GM12892 (cell line): ENCODE results near the gene GEMIN8.

Experiments used
- DNase-seq: peaks from one replicate; pipeline ENCODE4 v3.0.0; 2011; ENCODE audit not compliant: insufficient read length
- FAIRE-seq: peaks from 2 replicates; lab custom pipeline; 2011; peaks lifted over from hg19 to GRCh38; lab: Jason Lieb, UNC
- POLR2A ChIP-seq: IDR thresholded peaks from 2 replicates; pipeline ENCODE4 v1.6.1; 2011; ENCODE audit warnings: low read depth, low read length, control low read depth
- POLR2AphosphoS5 ChIP-seq: IDR thresholded peaks from 2 replicates; pipeline ENCODE4 v1.6.1; 2011; ENCODE audit warnings: low read depth, low read length, control low read depth
- TAF1 ChIP-seq: IDR thresholded peaks from 2 replicates; pipeline ENCODE4 v1.6.1; 2011; ENCODE audit warnings: low read depth, mild to moderate bottlenecking, control low read depth, low read length, borderline replicate concordance

The GEMIN8 gene

DNA sequence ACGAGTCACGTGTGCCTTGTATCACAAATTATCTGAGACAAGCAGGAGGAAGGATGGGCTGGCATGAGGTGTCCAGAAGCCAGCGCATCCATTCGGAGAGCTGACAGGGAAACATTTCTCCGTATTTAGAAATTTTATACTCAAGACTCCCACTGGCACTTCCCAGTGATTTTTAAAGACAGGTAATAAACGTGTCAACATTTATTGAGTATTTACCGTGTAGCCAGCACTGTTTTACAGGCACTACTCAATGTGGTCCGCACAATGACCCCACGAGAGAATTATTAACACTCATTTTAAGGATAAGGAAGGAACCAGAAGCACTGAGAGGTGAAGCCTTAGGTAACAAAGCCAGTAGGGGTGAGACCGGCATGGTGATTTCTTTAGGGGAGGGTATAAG, 23.2 kb downstream of the GEMIN8 start:
- TF ChIP-seq POLR2A: no peak
- TF ChIP-seq POLR2AphosphoS5: no peak
- TF ChIP-seq TAF1: no peak
- FAIRE-seq (no peak), DNase-seq (no peak)

DNA sequence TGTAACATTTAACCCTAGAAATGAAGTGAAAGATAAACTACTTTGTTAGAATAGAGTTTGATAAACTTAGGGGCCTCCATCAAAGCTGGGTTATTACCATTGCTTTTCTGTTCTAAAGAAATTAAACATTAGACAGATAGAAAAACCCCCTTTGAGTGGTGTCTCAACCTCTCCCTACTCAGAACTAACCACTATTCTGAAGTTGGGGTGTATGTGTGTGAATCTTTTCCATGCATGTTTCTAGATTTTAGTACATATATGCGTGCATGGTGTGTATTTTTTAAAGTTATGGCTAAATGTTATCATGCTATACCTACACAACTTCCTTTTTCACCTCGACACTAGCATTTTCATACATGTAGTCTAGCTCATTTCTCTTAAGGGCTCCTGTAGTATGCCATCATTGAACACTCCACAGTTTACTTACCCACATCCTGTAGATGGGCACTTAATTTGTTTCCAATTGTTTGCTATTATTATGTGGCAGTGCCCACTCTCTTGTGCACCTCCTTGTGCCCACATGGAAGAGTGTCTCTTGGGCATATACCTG, 25.7 kb downstream of the GEMIN8 start:
- DNase-seq (no peak), FAIRE-seq (no peak)
- TF ChIP-seq TAF1 (no peak), POLR2A (no peak), POLR2AphosphoS5 (no peak)

GRCh38 chrX:14003028-14003427, 26.7 kb downstream of the GEMIN8 start:
- FAIRE-seq (peak; percentile 33), DNase-seq (no peak)
- no peak for TF ChIP-seq POLR2A
- no peak for TF ChIP-seq POLR2AphosphoS5
- TF ChIP-seq TAF1: no peak

- TF ChIP-seq POLR2AphosphoS5: no peak
- no peak for TF ChIP-seq TAF1
- no peak for TF ChIP-seq POLR2A
- no peak for FAIRE-seq
- DNase-seq: no peak
Observed at GRCh38 chrX:13996650-13997049, 33.0 kb downstream of the GEMIN8 start.

DNA sequence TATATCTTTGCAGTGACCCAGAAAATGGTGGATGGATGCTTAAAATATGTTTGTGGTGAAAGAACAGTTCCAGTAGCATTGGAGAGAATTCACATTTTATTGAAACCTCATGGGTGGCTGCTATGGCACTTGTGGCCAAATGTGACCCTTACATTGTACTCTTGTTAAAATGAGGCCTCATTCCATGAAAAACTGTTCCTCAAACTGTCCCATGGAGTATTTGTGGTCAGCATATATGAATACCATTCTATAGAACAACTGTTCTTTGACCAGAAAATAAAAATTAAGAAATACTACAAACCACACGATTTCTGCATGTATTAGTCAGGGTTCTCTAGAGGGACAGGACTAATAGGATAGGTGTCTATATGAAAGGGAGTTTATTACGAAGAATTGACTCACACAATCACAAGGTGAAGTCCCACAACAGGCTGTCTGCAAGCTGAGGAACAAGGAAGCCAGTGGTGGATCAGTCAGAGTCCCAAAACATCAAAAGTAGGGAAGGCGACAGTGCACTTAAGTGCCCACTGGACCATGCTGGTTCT, 35.1 kb downstream of the GEMIN8 start:
- FAIRE-seq: no peak

GRCh38 chrX:13994104-13994503, 35.6 kb downstream of the GEMIN8 start:
- FAIRE-seq (no peak), DNase-seq (no peak)
- TF ChIP-seq POLR2A: no peak
- no peak for TF ChIP-seq TAF1
- TF ChIP-seq POLR2AphosphoS5: no peak

More for the DNA sequence above, 35.1 kb downstream of the GEMIN8 start:
- DNase-seq: no peak
- TF ChIP-seq POLR2AphosphoS5 (no peak), TAF1 (no peak), POLR2A (no peak)

DNA sequence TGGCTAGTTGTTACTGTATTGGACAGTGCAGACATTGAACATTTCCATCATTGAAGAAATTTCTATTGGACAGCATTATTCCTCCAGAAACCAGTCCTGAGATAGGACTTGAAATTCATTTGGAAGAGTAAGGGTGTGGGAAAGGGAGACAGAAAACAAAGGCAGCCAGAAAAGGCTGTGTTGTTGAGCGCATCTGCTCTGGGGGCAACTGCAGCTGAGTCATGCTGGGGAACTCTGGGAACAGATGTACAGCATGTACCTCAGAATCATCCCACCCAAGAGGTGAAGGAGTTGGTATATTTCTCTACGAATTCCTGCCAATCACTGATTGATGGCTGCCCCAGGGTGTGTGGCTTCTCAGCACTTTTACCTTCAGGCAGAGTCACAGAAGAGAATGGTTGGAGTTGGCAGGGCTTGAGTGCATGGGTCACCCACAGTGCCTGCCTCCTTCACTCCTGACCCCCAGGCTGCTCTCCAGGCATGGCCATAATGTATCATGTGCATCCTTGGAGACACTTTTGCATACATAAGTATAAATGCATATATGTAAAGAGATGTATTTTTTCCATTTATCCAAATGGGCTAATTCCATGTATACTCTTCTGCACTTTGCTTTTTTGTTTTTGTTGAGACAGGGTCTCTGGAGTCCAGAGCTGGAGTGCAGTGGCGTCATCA, 39.4 kb downstream of the GEMIN8 start:
- TF ChIP-seq POLR2AphosphoS5: no peak
- FAIRE-seq (no peak), DNase-seq (no peak)

DNA sequence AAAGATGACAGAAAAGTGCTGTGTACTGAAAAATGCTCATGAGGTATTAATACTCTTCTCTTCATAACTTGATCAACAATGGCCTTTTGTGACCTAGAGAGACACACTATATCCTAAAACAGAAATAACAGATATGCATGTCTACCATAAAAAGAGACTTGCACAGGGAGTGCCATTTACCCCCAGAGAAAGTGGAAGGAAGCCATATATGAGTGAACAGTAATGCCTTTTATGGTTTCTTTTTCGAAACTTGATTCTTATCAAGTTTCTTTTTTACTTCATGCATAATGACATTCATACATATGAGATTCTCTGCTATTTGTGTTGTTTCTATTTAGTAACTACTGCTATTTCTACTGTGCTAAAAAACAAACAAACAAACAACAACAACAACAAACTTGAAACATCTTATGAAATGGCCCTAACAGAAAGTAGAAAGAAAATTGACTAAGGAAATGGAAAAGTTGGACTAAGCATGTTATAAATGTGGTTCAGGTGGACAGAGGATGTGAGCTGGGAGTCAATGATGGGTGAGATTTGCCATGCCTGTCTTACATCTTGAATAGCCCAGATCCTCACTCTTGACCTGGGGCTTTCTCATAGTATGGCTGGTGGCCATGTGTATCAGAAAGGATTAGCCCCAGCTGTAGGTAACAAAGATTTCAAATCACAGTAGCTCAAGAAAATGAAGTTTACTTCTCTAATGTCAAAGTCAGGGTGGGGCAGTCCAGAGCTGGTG, 43.8 kb downstream of the GEMIN8 start:
- DNase-seq (no peak), FAIRE-seq (peak; percentile 78)
- TF ChIP-seq TAF1 (no peak), POLR2A (no peak), POLR2AphosphoS5 (no peak)

DNA sequence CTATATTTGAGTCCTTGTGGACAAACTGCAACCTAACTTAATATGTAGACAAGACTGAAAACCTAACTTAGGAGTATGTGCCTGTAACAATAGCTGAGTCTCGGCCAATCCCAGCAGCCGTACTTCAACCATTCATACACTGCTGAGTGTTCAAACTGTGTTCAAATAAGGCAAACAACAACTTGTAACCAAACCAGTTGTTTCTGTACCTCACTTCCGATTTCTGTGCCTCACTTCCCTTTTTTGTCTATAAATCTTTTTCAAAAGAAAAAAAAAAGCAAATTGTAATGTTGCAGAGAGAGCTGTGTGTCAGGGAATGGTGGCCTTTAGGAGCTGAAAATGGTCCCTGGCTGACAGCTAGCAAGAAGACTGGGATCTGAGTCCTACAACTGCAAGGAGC, 46.0 kb downstream of the GEMIN8 start:
- no peak for TF ChIP-seq TAF1
- no peak for TF ChIP-seq POLR2A
- TF ChIP-seq POLR2AphosphoS5: no peak
- DNase-seq (no peak), FAIRE-seq (peak; percentile 14)

GRCh38 chrX:13968198-13968597, 61.5 kb downstream of the GEMIN8 start:
- no peak for FAIRE-seq
- no peak for DNase-seq
- TF ChIP-seq POLR2A (no peak), POLR2AphosphoS5 (no peak), TAF1 (no peak)

- no peak for DNase-seq
- TF ChIP-seq POLR2A (no peak), TAF1 (no peak), POLR2AphosphoS5 (no peak)
- FAIRE-seq: no peak
Observed at GRCh38 chrX:13967636-13968035, 62.1 kb downstream of the GEMIN8 start.

GRCh38 chrX:13966793-13967125, 62.9 kb downstream of the GEMIN8 start:
- no peak for FAIRE-seq

More at GRCh38 chrX:13966793-13967125, 62.9 kb downstream of the GEMIN8 start:
- DNase-seq: no peak
- TF ChIP-seq TAF1 (no peak), POLR2A (no peak), POLR2AphosphoS5 (no peak)
